Activated CD4-positive, alpha-beta memory T cell treated with anti-CD3 and anti-CD28 coated beads for 36 hours (primary cell): Measurements from ENCODE around the gene INPP1. TPM values are rescaled to one million over a fixed set of nuclear protein-coding genes. Genes with fewer than 3 reads are reported as not detected.
A peak's percentile ranks its signal among the peaks of the same experiment; 100 is the strongest.

Source experiments
- CTCF ChIA-PET: fragments of 350-600 bp; sonication (Branson Sonifier 250); formaldehyde crosslinking; loops from one replicate; lab custom pipeline; 2021; ENCODE audit warnings: antibody characterized with exemption, inconsistent platforms; lab: Charles Lee
- POLR2A ChIA-PET: fragments of 350-600 bp; sonication (Branson Sonifier 250); formaldehyde crosslinking; loops from one replicate; lab custom pipeline; 2021; ENCODE audit warnings: antibody characterized with exemption; lab: Charles Lee
- DNase-seq: peaks from one replicate; pipeline ENCODE4 v3.0.0-alpha.2; 2020
- H3K27ac Mint-ChIP-seq: one replicate; pipeline ENCODE4 v1.8.0; 2021; ENCODE audit warnings: mixed read lengths
- H3K27me3 Mint-ChIP-seq: one replicate; pipeline ENCODE4 v1.8.0; 2021; ENCODE audit warnings: mixed read lengths
- H3K36me3 Mint-ChIP-seq: one replicate; pipeline ENCODE4 v1.8.0; 2021; ENCODE audit warnings: mixed read lengths
- H3K4me1 Mint-ChIP-seq: one replicate; pipeline ENCODE4 v1.8.0; 2021; ENCODE audit warnings: low read depth, mixed read lengths
- H3K4me3 Mint-ChIP-seq: one replicate; pipeline ENCODE4 v1.8.0; 2021; ENCODE audit warnings: mild to moderate bottlenecking, mixed read lengths
- H3K9me3 Mint-ChIP-seq: one replicate; pipeline ENCODE4 v1.8.0; 2021; ENCODE audit warnings: mixed read lengths
- intact Hi-C: fragments of 100-400 bp; cut with micrococcal nuclease; formaldehyde crosslinking; loops from one replicate; pipeline ENCODE4 v1.15.1; 2023
- total RNA-seq, 2 experiments: library from RNA; stranded (reverse); gene quantifications; one replicate each; pipeline ENCODE4 v1.2.3, GENCODE V29; 2021

Gene INPP1
- total RNA-seq, 2 experiments from 2014 or later = 15.8 to 16.3 TPM

DNA sequence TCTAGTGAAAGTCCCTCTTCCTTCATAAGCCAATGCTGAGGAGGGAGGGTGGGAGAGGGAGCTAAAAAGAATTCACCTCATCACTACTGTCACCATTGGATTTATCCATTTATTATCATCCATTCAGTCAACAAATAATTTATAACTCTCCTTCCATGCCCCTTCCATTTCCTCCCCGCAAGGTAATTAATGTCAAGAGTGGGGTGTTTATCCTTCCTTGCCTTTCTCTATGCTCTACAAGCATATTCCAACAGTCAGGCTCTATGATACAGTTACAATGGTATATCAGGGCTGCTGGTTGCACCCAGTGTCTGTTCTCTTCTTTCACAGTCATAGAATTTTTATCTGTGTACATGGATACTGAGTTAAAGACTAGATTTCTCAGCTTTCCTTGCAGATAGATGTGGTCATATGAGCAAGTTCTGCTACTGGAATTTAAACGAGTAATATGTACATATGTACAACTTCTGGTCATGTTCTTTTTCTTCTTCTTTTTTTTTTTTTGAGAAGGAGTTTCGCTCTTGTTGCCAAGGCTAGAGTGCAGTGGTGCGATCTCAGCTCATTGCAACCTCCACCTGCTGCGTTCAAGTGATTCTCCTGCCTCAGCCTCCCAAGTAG, 59.7 kb downstream of the INPP1 start:
- intact Hi-C loops = loop anchor here (10.0 kb wide), 2 partner anchors 362 to 958 kb away; partner anchors contain the start of gene WDR75
- DNase-seq = no peak
- H3K36me3 Mint-ChIP-seq = no peaks in the 10 kb centered on the region
- ChIA-PET CTCF (no interaction called here), POLR2A (no interaction called here)
- H3K27ac Mint-ChIP-seq = no peak overlapping the region
- H3K4me3 Mint-ChIP-seq = no peak overlapping the region
- peaks cover 9% of the 10 kb centered on the region for H3K4me1 Mint-ChIP-seq
- no peaks in the 10 kb centered on the region for H3K9me3 Mint-ChIP-seq
- H3K27me3 Mint-ChIP-seq = no peaks in the 10 kb centered on the region

DNA sequence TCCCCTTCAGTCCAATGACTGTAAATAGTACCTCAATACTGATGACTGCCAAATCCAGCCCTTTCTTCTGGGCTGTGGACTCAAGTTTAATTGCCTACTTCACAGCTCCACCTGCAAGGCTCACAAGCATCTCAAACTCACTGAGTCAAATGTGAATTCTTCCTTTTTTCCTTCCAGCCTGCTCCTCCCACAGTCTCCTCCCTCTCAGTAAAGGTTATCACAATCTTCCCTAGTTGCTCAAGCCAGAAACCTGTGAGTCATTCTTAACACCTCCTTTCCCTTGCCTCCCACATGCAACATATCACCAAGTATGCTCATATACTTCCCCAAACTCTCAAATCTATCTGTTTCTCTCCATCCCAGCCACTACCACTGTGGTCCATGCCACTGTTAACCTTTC, 61.1 kb downstream of the INPP1 start:
- CTCF ChIA-PET = no interaction called here
- H3K9me3 Mint-ChIP-seq = no peaks in the 10 kb centered on the region
- H3K4me3 Mint-ChIP-seq = no peak overlapping the region
- no peaks in the 10 kb centered on the region for H3K27me3 Mint-ChIP-seq
- peak; percentile 50 for DNase-seq
- H3K36me3 Mint-ChIP-seq = no peaks in the 10 kb centered on the region
- intact Hi-C loops = loop anchor here (1.0 to 10.0 kb wide), 5 partner anchors 22 to 960 kb away; partner anchors contain the start of gene WDR75
- POLR2A ChIA-PET = no interaction called here
- H3K4me1 Mint-ChIP-seq = peaks cover 11% of the 10 kb centered on the region
- no peak overlapping the region for H3K27ac Mint-ChIP-seq

DNA sequence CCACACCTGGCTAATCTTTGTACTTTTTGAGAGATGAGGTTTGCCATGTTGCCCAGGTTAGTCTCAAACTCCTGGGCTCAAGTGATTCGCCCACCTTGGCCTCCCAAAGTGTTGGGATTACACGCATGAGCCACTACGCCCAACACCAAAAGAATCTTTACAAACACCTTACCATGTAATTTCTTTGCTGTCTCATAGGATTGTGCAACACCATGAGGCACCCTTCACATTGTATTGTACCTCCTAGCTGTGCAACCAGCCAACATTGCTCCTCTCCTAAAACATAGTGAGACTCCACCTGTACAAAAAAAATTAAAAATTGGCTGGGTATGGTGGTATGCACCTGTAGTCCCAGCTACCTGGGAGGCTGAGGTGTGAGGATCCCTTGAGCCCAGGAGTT, 61.7 kb downstream of the INPP1 start:
- Mint-ChIP-seq H3K9me3 (no peaks in the 10 kb centered on the region), H3K36me3 (no peaks in the 10 kb centered on the region), H3K27me3 (no peaks in the 10 kb centered on the region), H3K4me3 (no peak overlapping the region), H3K4me1 (peaks cover 16% of the 10 kb centered on the region), H3K27ac (no peak overlapping the region)
- intact Hi-C loops = loop anchor here (2.0 to 10.0 kb wide), 7 partner anchors 22 to 1272 kb away; partner anchors contain the start of genes ASNSD1, INPP1, NABP1 and WDR75
- ChIA-PET POLR2A (no interaction called here), CTCF (no interaction called here)
- DNase-seq = no peak

DNA sequence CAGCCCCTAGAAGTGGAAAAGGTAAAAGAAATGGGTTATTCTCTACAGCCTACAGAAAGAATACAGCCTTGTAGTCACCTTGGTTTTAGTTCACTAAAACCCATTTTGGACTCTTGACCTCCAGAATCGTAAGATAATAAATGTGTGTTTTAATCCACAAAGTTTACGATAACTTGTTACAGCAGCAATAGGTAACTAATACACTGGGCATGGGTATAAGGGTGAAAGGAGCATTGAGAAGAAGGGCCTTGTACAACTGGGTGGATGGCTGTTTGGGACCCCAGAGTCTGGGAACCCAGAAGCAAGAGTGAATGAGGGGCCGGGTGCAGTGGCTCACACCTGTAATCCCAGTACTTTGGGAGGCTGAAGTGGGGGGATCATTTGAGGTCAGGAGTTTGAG, 62.6 kb downstream of the INPP1 start:
- H3K27ac Mint-ChIP-seq = no peak overlapping the region
- intact Hi-C loops = loop anchor here (2.0 to 10.0 kb wide), 7 partner anchors 23 to 1271 kb away; partner anchors contain the start of genes ASNSD1, INPP1, NABP1 and WDR75
- H3K4me3 Mint-ChIP-seq = no peak overlapping the region
- H3K27me3 Mint-ChIP-seq = no peaks in the 10 kb centered on the region
- H3K4me1 Mint-ChIP-seq = peaks cover 18% of the 10 kb centered on the region
- no peak for DNase-seq
- H3K36me3 Mint-ChIP-seq = no peaks in the 10 kb centered on the region
- ChIA-PET POLR2A (no interaction called here), CTCF (no interaction called here)
- H3K9me3 Mint-ChIP-seq = no peaks in the 10 kb centered on the region

DNA sequence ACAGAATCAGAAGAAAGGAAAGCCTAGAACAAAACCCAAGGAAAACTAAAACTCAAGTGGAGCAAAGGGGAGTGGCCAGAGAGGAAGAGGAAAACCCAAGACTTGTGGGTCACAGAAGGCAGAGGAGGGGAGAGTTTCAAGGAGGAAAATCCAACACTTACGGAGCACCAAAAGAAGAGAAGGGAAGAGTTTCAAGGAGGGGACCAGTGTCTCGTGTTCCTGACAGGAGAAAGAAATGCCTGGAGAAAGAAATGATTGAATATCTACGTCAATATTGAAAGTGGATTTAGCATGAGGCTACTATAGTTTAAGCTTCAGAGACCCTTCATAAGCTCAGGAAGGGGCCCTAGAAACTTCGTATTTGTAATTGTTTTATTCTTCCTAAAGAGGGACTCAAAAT, 63.4 kb downstream of the INPP1 start:
- no peaks in the 10 kb centered on the region for H3K9me3 Mint-ChIP-seq
- H3K4me3 Mint-ChIP-seq = no peak overlapping the region
- no peak overlapping the region for H3K27ac Mint-ChIP-seq
- H3K4me1 Mint-ChIP-seq = peaks cover 25% of the 10 kb centered on the region
- CTCF ChIA-PET = interaction anchor here (0.6 to 0.7 kb wide), 2 partner anchors 269 to 355 kb away, joined by 3 read pairs; no protein-coding TSS in a partner anchor
- intact Hi-C loops = loop anchor here (1.0 to 10.0 kb wide), 7 partner anchors 65 to 1270 kb away; partner anchors contain the start of genes ASNSD1, INPP1, NABP1 and WDR75
- no peak for DNase-seq
- H3K27me3 Mint-ChIP-seq = no peaks in the 10 kb centered on the region
- H3K36me3 Mint-ChIP-seq = no peaks in the 10 kb centered on the region
- POLR2A ChIA-PET = interaction anchor here (0.8 to 1.3 kb wide), 5 partner anchors 9 to 244 kb away, joined by 3 to 6 read pairs (median 3); partner anchors contain the start of gene INPP1

DNA sequence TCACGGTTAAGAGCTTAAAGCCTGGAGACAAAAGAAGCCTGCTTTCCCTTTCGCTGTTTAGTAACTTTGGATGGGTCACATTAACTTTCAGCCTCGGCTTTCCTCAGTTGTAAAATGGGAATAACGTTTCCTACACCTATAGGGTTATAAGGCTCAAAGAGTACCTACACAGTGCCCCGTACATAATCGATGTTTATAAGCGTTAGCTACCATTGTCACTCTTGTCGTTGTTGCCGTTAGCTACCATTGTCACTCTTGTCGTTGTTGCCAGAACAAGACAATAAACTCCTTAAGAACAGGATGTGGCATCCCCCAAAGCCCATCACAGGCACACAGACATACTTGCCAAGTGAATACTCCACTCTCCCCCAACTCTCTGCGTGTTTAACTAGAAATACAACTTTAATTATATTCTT, 63.9 kb downstream of the INPP1 start:
- H3K4me1 Mint-ChIP-seq = peaks cover 29% of the 10 kb centered on the region
- peak overlapping the region; percentile 74 for H3K4me3 Mint-ChIP-seq
- no peaks in the 10 kb centered on the region for H3K9me3 Mint-ChIP-seq
- H3K27me3 Mint-ChIP-seq = no peaks in the 10 kb centered on the region
- CTCF ChIA-PET = interaction anchor here (0.7 kb wide), 1 partner anchor 268 kb away, joined by 3 read pairs; no protein-coding TSS in a partner anchor
- H3K36me3 Mint-ChIP-seq = no peaks in the 10 kb centered on the region
- POLR2A ChIA-PET = interaction anchor here (0.7 to 1.4 kb wide), 7 partner anchors 8 to 243 kb away, joined by 3 to 6 read pairs (median 3); partner anchors contain the start of genes INPP1 and NEMP2
- intact Hi-C loops = loop anchor here (1.0 to 10.0 kb wide), 7 partner anchors 65 to 1270 kb away; partner anchors contain the start of genes ASNSD1, INPP1, NABP1 and WDR75
- H3K27ac Mint-ChIP-seq = no peak overlapping the region
- DNase-seq = no peak

DNA sequence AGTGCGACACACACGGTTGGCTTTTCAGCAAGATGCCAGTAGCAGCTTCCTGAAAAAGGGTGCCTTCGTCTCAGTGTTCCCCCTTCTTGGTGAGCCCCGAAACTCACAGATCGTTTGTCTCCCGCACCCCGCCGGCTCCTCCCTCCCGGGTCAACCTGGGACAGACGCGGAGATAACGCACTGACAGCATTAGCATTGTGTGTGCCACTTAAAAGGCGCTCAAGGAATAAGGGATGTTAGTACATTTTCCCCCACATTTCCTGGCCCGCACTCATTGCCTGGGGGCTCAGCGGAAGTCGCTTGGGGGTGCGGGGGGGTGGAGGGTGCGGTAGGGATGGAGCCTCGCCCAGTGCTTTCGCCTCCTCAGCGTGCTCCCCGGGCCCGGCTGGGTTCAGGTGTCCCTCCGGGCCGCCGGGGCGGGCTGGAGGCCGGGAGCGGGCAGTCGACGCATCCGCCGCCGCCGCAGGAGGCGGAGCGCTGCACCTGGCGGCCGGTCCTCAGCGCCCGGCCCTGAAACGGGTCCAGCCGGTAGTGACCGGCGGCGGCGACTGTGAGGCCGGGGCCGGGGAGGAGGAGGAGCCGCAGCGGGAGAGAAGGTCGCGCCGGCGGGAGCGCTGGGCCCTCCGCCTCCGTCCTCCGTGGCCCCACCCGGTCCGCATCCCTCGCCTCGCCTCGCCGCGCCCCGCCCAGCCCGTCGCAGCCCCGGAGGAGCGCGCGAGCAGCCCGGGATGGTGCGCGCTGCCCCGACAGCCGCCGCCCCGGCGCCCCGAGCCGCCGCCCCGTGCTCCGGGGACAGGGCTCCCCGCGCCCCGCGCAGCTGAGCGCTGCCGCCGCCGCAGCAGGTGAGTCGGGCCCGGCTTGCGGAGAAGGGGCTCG, 64.5 kb downstream of the INPP1 start, which contains the start of gene MFSD6:
TSS of gene MFSD6 (plus strand) at position 694 of the 876 bp plus-strand sequence. CDS start 27,675 bp downstream, outside the sequence.
- POLR2A ChIA-PET = interaction anchor here (0.7 to 1.4 kb wide), 8 partner anchors 8 to 242 kb away, joined by 3 to 6 read pairs (median 3); partner anchors contain the start of genes INPP1 and NEMP2
- peak; percentile 67 for DNase-seq
- H3K9me3 Mint-ChIP-seq = no peaks in the 10 kb centered on the region
- H3K27me3 Mint-ChIP-seq = no peaks in the 10 kb centered on the region
- H3K36me3 Mint-ChIP-seq = no peaks in the 10 kb centered on the region
- H3K27ac Mint-ChIP-seq = peak within 1 kb of the TSS; percentile 88
- intact Hi-C loops = loop anchor here (1.0 to 10.0 kb wide), 8 partner anchors 66 to 1269 kb away; partner anchors contain the start of genes ASNSD1, INPP1, NAB1 and NABP1
- CTCF ChIA-PET = interaction anchor here (0.7 kb wide), 1 partner anchor 267 kb away, joined by 3 read pairs; no protein-coding TSS in a partner anchor
- peak within 1 kb of the TSS; percentile 82 for H3K4me3 Mint-ChIP-seq
- H3K4me1 Mint-ChIP-seq = peaks cover 33% of the 10 kb centered on the region

DNA sequence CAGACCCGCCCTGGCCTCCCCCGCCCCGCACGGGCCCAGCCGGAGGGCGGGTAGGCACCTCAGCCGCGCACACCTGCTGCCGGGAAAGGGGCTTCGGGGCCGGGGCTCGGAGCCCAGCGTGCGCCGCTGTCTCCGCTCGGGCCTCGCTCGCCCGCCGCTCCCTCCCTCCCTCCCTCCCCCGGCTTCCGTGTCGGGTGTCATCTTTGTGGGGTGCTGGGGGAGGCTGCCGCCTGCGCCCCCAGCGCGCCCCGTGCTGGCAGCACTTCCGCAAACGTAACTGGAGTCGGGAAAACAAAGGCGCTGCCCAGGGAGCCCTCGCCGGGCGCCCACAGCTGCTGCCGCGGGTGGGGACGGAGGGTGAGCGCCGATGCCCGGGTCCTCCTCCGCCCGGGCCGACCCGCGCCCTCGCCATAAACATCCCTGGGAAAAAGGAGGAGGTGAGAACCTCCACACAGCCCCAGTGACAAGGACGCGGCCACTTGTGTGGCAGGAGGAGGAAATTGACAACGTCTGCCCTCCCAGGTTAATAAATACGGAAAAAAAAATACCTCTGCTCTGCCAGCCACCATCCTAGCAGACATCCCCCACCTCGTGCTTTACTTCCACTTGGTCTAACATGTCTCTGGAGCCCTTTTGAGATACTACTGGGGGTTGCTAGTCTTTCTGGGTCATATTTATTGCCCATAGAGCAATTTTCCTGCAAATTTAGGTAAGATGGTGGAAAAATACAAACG, 65.3 kb downstream of the INPP1 start:
- intact Hi-C loops = loop anchor here (1.0 to 10.0 kb wide), 8 partner anchors 25 to 1269 kb away; partner anchors contain the start of genes ASNSD1, INPP1, NAB1 and NABP1
- DNase-seq = peak; percentile 80
- no peaks in the 10 kb centered on the region for H3K27me3 Mint-ChIP-seq
- POLR2A ChIA-PET = interaction anchor here (1.2 to 2.0 kb wide), 3 partner anchors 125 to 153 kb away, joined by 3 to 4 read pairs (median 4); partner anchors contain the start of gene NEMP2
- no peaks in the 10 kb centered on the region for H3K36me3 Mint-ChIP-seq
- H3K4me1 Mint-ChIP-seq = peaks cover 40% of the 10 kb centered on the region
- peak overlapping the region; percentile 82 for H3K4me3 Mint-ChIP-seq
- CTCF ChIA-PET = no interaction called here
- peak overlapping the region; percentile 88 for H3K27ac Mint-ChIP-seq
- H3K9me3 Mint-ChIP-seq = no peaks in the 10 kb centered on the region

DNA sequence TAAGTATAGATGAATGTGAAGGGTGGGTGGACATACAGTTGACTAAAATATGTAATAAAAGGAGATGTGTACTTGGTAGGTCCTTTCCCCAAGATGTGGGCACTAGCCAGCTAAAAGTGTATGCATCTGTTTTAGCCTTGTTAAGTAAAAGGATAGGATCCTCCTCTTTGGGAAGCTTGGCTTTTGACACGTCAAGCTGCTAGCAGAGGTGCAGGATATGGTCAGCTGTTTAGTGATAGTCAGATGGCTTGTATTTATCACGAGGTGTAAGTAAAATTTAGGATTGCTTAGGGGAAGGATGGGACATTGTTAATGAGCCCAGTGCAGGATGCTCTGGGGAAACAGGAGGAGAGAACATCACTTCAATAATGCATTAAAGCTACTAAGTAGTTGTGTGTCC, 66.2 kb downstream of the INPP1 start:
- Mint-ChIP-seq H3K36me3 (no peaks in the 10 kb centered on the region), H3K27ac (peak overlapping the region; percentile 88), H3K4me3 (peak overlapping the region; percentile 82), H3K4me1 (peaks cover 44% of the 10 kb centered on the region), H3K27me3 (no peaks in the 10 kb centered on the region), H3K9me3 (no peaks in the 10 kb centered on the region)
- intact Hi-C loops = loop anchor here (1.0 to 10.0 kb wide), 7 partner anchors 24 to 1268 kb away; partner anchors contain the start of genes ASNSD1, INPP1, NABP1 and NEMP2
- DNase-seq = no peak
- ChIA-PET POLR2A (interaction anchor here (2.0 kb wide), 1 partner anchor 125 kb away, joined by 4 read pairs; the partner anchor contains the start of gene NEMP2), CTCF (no interaction called here)

DNA sequence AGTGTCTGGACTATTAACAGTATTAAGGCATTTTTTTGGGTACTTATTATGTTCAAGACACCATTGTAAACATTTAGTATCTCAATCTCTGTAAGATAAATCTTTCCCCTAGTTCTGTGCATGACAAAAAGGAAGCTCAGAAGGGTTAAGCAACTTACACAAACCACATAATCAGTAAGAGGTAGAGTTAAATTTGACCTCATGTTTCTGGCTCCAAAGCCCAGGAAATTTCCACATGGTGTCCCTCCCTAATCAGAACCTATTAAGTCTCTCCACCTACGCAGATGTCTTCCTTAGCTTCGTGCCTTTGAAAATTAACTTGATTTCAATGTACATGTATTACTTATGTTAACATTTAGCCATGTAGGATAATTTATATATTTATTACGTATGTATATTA, 66.8 kb downstream of the INPP1 start:
- intact Hi-C loops = no loop called here
- H3K27me3 Mint-ChIP-seq = no peaks in the 10 kb centered on the region
- no peaks in the 10 kb centered on the region for H3K9me3 Mint-ChIP-seq
- H3K4me1 Mint-ChIP-seq = peaks cover 46% of the 10 kb centered on the region
- POLR2A ChIA-PET = interaction anchor here (2.0 kb wide), 1 partner anchor 124 kb away, joined by 4 read pairs; the partner anchor contains the start of gene NEMP2
- CTCF ChIA-PET = interaction anchor here (1.4 kb wide), 1 partner anchor 9 kb away, joined by 3 read pairs; no protein-coding TSS in a partner anchor
- no peaks in the 10 kb centered on the region for H3K36me3 Mint-ChIP-seq
- H3K27ac Mint-ChIP-seq = peak overlapping the region; percentile 88
- DNase-seq = no peak
- peak overlapping the region; percentile 82 for H3K4me3 Mint-ChIP-seq
